PC-3 (cell line): ENCODE results near the gene AK1.

ENCODE experiments used
- EZH2 ChIP-seq: fragments of 300-600 bp; sonication (generic); IDR thresholded peaks from one replicate; pipeline ENCODE4 v1.6.1; 2017; ENCODE audit warnings: antibody characterized with exemption, mild to moderate bottlenecking, low read length; ENCODE audit not compliant: unreplicated experiment
- EZH2phosphoT487 ChIP-seq: fragments of 300-600 bp; sonication (generic); IDR thresholded peaks from 2 replicates; pipeline ENCODE4 v1.6.1; 2018; ENCODE audit warnings: mild to moderate bottlenecking, antibody characterized with exemption, low read length, borderline replicate concordance
- TF ChIP-seq, protein P1 (sequence below): fragments of 300-600 bp; sonication (generic); conservative IDR thresholded peaks from 2 replicates; pipeline ENCODE4 v1.5.1; 2017; ENCODE audit warnings: antibody characterized with exemption, low read depth, mild to moderate bottlenecking, low read length

DNA sequence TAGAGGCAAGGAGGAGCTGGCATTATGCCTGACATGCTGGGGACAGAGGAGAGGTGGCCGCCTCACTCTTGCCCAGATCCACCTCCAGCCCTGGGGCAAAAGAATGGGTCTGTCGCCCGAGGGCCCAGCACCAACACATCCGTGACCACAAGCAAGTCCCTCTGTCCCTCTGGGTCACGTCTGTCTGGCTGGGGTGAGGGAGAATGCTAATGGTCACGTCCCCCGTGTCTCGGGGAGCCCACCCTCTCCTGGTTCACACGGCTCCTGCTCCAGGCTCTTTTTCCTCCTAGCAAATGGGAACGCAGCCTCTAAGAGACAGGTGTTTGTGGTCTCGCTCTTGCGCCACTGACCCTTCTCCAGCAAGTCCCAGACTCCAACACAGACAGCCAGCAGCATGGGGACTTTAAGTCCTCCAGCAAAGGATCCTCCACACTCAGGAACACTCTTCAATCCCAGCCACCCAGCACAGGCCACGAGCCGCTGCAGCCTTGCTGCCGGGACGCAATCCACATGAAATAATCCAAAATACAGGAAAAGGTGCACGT is 27.1 kb downstream of the AK1 start:
- TF ChIP-seq EZH2: no peak
- TF ChIP-seq, protein P1, sequence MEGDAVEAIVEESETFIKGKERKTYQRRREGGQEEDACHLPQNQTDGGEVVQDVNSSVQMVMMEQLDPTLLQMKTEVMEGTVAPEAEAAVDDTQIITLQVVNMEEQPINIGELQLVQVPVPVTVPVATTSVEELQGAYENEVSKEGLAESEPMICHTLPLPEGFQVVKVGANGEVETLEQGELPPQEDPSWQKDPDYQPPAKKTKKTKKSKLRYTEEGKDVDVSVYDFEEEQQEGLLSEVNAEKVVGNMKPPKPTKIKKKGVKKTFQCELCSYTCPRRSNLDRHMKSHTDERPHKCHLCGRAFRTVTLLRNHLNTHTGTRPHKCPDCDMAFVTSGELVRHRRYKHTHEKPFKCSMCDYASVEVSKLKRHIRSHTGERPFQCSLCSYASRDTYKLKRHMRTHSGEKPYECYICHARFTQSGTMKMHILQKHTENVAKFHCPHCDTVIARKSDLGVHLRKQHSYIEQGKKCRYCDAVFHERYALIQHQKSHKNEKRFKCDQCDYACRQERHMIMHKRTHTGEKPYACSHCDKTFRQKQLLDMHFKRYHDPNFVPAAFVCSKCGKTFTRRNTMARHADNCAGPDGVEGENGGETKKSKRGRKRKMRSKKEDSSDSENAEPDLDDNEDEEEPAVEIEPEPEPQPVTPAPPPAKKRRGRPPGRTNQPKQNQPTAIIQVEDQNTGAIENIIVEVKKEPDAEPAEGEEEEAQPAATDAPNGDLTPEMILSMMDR: no peak
- TF ChIP-seq EZH2phosphoT487: no peak
